ENCODE data around the gene BDP1.
"Not testable (repeated sequence)": the region's sequence is repeated elsewhere in the genome, so short reads cannot be mapped to it uniquely, and the experiment has no call there.

The BDP1 gene

DNA sequence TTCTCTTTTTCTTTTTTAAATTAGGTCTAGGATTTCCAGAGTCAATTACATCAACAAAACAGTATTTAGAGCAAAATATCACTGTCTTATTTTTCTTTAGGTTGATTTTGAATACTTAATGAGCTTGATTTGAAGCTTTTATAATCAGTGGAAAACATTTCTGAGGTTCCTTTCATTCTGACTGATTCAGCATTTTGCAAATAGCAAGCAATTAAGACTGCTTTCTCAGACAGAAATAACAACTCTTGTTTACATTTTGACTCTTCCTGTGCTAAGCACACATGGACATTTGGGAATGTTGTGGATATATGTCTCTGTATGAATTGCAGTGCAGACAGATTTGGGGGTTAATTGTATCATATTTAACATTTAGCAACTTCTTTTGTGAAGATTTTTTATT is 109.4 kb downstream of the BDP1 start:
- DNase-seq (ENCODE audit: insufficient read length, low spot score), result no peak

DNA sequence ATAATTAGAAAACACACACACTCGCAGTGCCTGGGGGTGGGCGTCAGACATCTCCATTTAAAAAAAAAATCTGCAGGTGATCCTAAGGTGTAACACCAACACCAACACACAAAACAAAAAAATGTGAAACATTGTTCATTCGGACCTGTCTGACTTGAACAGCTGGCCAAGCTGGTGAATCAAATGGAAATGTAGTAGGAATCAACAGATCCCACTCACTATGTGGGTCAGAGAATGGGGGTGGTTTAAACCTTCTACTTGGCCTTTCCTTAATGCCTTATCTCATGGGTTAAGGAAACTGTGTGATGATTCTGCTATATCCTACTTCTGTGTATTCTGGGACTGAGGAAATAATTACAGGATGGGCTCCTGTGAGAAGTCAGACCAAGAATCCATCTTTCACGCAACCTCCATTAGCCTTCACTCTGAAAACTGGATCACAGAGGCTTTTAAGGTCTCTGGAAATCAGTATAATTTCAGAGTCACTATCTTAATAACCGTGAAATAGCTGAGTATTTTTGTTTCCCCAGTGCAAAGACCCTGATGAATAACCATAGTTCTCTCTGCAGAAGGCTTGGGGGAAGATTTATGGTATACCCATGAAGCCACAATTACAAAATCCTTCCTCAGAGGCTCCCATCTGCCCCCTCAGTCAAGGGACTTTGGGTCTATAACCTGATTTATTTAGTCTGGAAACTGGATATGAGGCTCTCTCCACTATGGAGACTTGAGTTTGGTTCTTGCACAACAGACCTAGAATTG is 114.5 kb downstream of the BDP1 start:
- FAIRE-seq (no peak), DNase-seq (ENCODE audit: insufficient read length, low spot score) (no peak)

More for the DNA sequence above, 109.4 kb downstream of the BDP1 start:
- no peak for FAIRE-seq

- not testable (repeated sequence) for DNase-seq (ENCODE audit: insufficient read length, low spot score); FAIRE-seq
These were observed 116.4 kb downstream of the BDP1 start for GRCh38 chr5:71571811-71572210.

- FAIRE-seq, result no peak
- DNase-seq (ENCODE audit: insufficient read length, low spot score), result no peak
These were observed 118.1 kb downstream of the BDP1 start for GRCh38 chr5:71573591-71573990.

- not testable (repeated sequence) for FAIRE-seq
These were observed 120.1 kb downstream of the BDP1 start for GRCh38 chr5:71575588-71575987.

GRCh38 chr5:71576241-71576640 is 120.8 kb downstream of the BDP1 start:
- FAIRE-seq, result no peak
- no peak for DNase-seq (ENCODE audit: insufficient read length, low spot score)

More at GRCh38 chr5:71575588-71575987, 120.1 kb downstream of the BDP1 start:
- not testable (repeated sequence) for DNase-seq (ENCODE audit: insufficient read length, low spot score)

- FAIRE-seq; DNase-seq (ENCODE audit: insufficient read length, low spot score): not testable (repeated sequence)
These were observed 122.4 kb downstream of the BDP1 start for GRCh38 chr5:71577839-71578238.

- DNase-seq (ENCODE audit: insufficient read length, low spot score) (no peak), FAIRE-seq (no peak)
These were observed 127.6 kb downstream of the BDP1 start for GRCh38 chr5:71582945-71583584.

DNA sequence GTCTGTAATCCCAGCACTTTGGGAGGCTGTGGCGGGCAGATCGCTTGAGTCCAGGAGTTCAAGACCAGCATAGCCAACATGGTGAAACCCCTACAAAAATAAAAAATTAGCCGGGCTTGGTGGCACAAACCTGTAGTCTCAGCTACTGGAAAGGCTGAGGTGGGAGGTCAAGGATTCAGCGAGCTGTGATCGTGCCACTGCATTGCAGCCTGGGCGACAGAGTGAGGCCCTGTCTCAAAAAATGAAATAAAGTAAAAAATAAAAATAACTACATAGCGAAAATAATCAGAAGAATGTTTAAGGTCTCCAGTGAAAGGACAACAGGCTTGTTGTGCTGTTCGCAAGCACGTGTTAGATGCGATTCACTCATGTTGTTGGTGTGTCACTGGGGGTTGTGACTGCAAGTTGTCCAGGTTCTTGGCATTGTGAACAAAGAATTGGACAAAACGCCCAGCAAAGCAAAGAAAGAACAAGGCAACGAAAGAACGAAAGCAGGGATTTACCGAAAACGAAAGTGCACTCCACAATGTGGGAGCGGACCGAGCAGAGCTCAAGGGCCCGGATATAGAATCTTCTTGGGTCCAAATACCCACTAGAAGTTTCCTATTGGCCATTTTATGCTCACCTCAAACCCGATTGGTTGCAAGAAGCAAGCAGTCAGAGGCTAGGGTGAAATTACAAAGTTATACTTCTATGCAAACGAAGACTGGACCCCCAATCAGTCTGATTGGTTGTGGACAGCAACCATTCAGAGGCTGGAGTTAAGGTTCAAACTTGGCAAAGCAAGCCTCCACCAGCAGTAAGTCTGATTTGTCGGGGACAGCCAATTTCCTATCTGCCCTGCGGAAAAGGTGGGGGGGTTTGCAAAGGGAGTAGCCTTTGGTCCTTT is 130.8 kb downstream of the BDP1 start:
- no peak for FAIRE-seq
- peak; percentile 11 for DNase-seq (ENCODE audit: insufficient read length, low spot score)

DNA sequence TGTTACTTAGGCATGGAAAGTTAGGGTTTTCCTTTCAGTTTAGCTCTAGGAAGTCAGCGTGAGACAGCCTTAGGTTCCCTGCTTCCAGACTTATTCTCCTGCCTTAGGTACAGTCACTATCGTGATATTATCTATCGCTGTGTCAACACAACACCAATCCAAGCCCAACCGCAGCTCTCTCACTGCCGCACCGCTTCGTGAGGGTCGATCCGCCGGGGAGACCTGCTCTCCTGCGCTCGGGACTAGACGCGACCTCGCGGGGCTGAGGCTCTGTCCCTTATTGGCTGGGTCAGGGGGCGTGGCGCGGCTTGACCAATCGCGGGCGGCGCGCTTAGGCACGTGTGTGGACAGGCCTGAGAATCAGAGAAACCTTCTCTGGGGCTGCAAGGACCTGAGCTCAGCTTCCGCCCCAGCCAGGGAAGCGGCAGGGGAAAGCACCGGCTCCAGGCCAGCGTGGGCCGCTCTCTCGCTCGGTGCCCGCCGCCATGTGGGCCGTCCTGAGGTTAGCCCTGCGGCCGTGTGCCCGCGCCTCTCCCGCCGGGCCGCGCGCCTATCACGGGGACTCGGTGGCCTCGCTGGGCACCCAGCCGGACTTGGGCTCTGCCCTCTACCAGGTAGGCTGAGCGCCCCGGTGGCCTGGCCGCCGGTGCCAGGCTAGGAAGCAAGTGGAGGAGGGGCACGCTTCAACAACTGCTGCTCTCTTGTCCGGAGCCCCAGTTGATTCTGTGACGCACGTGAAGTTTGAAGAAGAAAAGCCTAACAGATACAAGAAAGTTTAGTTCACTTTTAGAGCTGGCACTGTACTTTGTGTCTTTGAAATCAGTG is 131.7 kb downstream of the BDP1 start, which contains the start of gene MCCC2:
MCCC2 (plus strand) TSS at position 400 of the 825 bp plus-strand sequence; CDS start at position 486, 86 bp downstream.
- peak; percentile 51 for FAIRE-seq
- peak; percentile 97 for DNase-seq (ENCODE audit: insufficient read length, low spot score)

- FAIRE-seq, result no peak
- no peak for DNase-seq (ENCODE audit: insufficient read length, low spot score)
These were observed 132.5 kb downstream of the BDP1 start for GRCh38 chr5:71587766-71588532.

DNA sequence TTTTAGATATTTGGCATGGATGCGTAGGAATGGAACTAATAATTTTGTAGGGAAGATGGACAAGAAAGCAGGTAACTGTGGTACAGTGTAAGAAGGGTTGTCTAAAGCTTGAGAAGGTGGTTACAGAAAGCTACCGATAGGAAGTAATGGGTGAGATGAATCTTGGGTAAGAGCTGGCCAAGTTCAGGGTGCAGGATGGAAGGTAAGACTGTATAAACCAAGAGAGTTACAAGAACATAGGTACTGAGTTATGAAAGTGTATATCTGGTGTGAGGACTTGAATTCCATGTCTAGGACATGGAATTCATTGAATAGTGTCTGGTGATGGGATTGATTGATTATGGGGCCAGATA is 133.1 kb downstream of the BDP1 start:
- FAIRE-seq (no peak), DNase-seq (ENCODE audit: insufficient read length, low spot score) (no peak)

DNA sequence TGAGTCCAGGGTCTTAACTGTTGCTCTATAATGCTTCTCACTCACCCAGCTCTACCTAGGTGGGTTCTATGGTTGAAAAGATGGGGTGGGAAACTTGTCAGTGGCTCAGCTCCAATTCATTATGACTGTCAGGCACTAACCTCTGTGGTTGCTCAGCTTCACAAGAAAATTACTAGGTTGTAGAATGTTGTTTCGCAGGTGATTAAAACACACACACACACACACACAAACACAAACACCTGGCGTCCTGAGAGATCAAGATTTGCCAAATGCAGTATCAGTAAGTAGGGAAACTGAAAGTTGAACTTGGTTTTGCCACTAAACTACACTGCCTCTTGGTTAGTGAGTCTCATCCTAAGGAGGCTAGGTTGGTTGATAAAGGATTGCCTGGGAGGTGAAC is 134.5 kb downstream of the BDP1 start:
- no peak for DNase-seq (ENCODE audit: insufficient read length, low spot score)
- FAIRE-seq, result no peak

DNA sequence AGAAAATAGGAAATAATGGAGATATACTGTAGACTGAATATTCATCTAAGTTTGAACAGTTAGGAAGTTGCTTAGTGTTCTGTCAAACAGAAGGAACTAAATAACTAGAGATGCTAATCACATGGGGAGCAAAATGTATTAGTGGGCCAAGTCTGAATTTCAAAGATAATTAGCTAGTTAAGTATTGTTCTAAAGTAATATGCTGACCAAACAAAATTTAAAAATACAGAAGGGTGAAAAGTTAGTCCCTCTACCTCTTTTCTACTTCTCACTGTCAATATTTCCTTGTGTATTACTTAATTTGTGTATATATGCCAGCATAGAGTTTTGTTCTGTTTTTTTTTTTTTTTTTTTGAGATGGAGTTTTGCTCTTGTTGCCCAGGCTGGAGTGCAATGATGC is 135.6 kb downstream of the BDP1 start:
- FAIRE-seq (no peak), DNase-seq (ENCODE audit: insufficient read length, low spot score) (no peak)

GRCh38 chr5:71596169-71596568 is 140.7 kb downstream of the BDP1 start:
- FAIRE-seq, result no peak
- DNase-seq (ENCODE audit: insufficient read length, low spot score), result no peak

GRCh38 chr5:71597001-71597400 is 141.6 kb downstream of the BDP1 start:
- FAIRE-seq (no peak), DNase-seq (ENCODE audit: insufficient read length, low spot score) (no peak)

GRCh38 chr5:71600783-71601182 is 145.3 kb downstream of the BDP1 start:
- no peak for FAIRE-seq

DNA sequence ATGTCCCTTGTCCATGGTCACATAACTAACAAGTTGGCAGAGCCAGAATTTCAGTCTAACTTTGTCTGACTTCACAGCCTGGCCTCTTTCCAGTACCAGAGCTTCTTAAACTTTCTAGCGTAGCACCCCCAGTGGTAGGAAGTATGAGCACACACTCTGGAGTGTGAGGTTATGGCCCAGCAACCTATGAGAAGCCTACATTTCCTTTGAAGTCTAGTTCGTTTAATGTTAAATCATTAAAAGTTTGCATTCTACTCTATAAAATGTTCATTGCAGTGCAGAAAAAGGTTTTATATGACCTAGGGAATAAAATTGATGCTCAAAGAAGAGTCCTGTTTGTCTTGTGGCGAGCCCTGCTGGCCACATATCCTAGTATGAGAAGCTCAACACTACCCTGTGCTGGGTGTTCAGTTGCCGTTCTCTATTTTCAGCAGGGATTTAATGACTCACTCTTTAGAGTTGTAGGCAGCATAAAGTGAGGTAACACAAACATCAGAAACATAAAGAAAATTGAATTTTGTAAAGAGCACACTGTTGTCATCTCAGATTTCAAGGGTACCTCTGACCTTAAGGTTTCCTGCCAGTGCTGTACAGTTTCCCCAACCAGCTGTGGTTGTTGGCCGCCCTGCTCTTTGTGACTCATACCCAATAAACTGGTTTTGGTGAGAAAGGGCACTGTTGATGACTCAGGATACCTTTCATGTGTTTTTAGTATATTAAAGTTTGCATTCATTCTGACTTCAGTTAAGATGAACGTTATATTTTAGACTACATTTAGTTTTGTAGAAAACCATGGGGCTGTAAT is 146.0 kb downstream of the BDP1 start:
- no peak for FAIRE-seq
- peak; percentile 84 for DNase-seq (ENCODE audit: insufficient read length, low spot score)

More at GRCh38 chr5:71600783-71601182, 145.3 kb downstream of the BDP1 start:
- DNase-seq (ENCODE audit: insufficient read length, low spot score), result no peak

DNA sequence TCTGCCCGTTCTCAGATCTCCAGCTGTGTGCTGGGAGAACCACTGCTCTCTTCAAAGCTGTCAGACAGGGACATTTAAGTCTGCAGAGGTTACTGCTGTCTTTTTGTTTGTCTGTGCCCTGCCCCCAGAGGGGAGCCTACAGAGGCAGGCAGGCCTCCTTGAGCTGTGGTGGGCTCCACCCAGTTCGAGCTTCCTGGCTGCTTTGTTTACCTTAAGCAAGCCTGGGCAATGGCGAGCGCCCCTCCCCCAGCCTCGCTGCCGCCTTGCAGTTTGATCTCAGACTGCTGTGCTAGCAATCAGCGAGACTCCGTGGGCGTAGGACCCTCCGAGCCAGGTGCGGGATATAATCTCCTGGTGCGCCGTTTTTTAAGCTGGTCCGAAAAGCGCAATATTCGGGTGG is 154.5 kb downstream of the BDP1 start:
- FAIRE-seq; DNase-seq (ENCODE audit: insufficient read length, low spot score): not testable (repeated sequence)
